HG03060 (cell line): Measurements from ENCODE around the gene PANK4.

Experiments
- ATAC-seq: cut with Tn5 transposase; IDR thresholded peaks from one replicate; pipeline ENCODE4 v1.9.1; 2021; ENCODE audit warnings: low read depth, moderate number of reproducible peaks; ENCODE audit not compliant: unreplicated experiment

PANK4 gene

DNA sequence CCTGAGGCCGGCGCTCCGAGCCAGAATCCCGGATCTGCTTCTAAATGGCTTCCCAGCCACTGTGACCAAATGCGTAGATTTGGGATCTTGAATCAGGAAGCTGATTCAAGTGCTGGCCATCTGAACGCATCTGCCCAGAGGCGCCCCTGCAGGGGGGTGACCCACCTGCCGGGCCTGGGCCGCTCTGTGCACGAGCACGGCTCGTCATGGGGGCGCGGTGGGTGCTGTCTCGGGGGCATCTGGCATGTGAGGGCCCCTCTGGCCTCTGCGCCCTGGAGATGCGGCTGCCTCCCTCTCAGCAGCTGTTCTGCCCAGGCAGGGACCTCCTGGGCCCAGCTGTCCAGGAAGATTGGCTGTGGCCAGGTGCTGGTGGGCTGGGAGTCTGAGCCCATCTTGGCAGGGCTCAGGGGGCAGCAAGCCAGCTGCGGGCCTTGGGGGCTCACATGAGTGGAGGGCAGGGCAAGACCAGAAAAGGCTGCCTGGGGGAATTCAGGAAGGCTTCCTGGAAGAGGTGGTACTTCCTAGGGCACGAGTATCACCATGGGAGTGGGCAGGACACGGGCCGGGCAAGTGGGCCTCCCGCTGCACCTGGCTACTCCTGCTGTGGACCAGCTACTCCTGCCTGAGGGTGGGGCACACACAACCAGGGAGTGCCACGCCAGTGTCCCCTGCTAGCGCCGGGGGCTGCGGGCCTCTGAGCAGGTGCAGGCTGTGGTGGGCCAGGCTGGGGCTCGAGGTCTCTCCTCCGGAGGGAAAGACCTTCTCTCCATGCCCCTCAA is 25.2 kb downstream of the PANK4 start:
- ATAC-seq = no peak

DNA sequence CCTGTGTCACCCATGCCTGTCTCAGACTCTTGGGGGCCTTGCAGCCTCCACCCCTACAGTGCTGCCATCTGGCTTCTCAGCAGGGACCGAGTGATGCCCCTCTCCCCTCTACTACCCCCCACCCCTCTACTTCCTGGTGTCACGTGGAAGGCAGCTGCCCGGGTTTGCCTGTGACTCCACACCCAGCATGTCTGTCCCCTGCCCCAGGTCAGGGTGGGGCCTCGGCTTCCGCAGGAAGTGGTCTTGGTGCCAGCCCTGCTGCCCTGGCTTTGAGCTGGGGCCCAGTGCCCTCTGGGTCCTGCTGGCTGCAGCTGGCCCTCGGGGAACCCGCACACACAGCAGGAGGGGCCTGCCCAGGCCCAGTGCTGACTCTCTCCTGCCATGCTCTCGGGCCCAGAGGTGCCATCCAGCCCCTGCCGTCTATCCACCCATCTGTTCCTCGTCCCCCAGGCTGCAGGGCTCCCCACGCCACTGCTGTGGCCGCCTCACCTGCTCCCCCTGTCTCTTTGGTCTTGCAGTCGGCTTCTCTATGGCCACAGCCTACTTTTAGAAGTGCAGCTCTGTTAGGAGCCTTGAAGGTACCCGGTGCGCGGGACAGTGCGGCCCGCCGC is 26.3 kb downstream of the PANK4 start:
- no peak for ATAC-seq

DNA sequence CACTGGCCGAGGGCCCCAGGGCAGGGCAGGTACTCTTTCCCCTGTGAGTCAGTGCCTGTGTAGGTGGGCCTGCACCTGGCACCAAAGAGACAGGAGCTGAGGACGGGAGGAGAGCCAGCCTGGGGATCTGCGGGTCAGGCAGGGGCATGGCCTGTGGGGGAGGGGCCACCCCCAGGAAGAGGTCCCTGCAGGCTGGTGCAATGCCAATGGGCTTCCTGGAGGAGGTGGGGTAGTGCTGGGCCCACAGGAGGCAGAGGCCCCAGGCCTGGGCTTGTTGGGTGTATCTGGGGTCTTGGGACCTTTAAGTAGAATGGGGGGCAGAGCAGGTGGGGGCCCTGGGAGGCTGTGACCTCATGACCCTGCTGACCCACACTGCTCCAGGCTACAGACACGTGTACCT is 27.1 kb downstream of the PANK4 start:
- no peak for ATAC-seq

- no peak for ATAC-seq
These were observed 27.7 kb downstream of the PANK4 start for GRCh38 chr1:2498648-2499047.

GRCh38 chr1:2497891-2498290 is 28.5 kb downstream of the PANK4 start:
- ATAC-seq = no peak

GRCh38 chr1:2496746-2497145 is 29.6 kb downstream of the PANK4 start:
- no peak for ATAC-seq

- ATAC-seq = no peak
These were observed 30.2 kb downstream of the PANK4 start for GRCh38 chr1:2496087-2496622.

- no peak for ATAC-seq
These were observed 30.9 kb downstream of the PANK4 start for GRCh38 chr1:2495546-2495945.

DNA sequence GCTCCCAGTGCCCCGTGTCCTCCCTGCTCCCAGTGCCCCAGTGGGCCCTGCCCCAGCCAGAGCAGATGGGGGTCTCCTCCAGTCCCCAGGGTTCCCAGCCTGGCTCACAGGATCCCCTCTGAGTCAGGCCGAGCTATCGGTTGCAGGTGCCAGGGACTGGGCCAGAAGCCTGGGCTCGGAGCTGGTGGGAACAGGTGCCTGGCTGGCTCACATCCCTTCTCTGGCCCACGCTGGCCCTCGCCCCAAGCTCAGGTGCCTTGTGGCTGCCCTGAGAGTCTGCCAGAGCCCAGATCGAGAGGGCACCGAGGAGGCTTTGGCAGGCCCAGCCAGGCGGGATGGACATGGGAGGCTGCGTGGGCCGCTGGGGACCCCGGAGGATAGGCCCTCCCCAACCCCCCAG is 31.4 kb downstream of the PANK4 start:
- no peak for ATAC-seq

DNA sequence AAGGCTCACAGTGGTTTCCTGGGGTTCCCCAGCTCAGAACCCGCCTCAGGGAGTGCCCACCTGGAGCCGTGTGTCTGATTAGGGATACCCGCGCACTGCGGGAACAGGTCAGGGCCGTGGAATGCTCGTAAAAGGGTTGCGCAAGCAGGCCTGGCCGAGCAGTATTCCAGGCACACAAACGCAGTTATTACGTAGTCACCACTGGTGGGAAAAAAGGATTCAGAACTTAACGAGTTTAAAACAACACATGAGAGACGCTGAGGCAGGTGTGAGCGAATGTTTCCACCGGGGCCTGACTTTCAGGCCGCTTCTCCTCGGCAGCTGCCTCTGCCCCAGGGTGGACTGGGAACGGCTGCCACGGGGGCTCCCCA is 32.1 kb downstream of the PANK4 start:
- ATAC-seq = no peak

DNA sequence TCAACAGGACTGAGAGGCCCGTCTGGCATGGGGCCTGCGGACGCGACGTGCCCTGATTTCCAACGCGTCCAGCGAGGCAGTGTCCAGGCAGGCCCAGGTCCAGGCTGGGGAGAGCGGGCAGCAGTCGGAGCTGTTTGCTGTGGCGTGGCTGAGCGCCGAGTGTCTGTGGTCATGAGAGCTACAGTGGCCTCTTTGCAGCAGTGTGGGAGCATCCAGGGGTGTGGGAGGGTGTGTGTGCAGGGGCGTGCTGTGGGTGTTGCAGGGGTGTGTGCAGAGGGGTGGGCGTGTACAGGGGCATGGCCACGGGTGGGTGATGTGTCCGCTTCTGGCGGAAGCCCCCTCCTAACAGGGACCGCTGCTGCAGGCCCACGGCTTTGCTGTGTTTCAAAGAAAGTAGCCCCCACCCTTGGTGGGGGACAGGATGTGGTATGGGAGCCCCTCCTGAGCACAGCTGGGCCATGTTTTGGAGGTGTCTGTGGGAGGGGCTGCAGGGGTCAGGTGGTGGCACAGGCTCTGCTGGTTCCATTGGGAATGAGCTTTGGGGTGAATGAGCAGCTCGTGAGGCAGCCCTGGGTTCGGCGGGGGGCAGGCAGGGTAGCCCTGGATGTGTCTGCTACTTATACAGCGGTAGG is 32.6 kb downstream of the PANK4 start:
- ATAC-seq = no peak

GRCh38 chr1:2493218-2493617 is 33.2 kb downstream of the PANK4 start:
- no peak for ATAC-seq

DNA sequence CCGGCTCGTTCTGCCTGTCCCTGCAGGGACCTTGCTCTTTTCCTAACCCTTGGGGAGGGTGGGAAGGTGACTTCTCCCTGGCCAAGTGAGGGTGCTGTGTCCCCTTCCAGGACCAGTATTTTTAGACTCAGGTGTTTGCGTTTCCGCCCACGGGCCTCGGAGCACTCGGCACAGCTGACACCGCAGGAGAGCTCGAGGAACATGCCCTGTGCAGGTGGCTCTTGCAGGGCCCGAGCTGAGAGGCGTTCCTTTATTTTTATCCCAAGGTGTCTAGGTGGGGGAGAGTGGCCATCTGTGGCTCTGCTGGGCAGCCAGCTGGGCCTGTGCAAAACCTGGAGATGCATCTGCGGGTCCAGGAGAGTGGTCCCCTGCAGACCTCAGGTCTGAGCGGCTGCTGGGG is 34.3 kb downstream of the PANK4 start:
- no peak for ATAC-seq

DNA sequence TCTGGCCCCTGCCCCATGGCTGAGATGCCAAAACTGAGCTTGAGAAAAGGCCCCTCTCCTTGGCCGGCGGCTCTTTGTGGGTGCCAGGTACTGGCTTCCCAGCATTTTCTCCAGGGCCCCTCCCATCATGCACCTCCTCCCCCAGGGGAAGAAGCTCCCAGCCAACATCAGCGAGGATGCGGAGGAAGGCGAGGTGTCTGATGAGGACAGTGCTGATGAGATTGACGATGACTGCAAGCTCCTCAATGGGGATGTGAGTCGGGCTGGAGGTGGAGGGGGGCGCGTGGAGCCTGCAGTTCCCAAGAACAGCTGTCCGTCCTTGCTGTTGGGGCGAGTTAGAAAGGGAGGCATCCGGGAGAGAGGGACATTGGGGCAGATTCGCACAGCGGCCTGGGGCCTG is 36.8 kb downstream of the PANK4 start:
- ATAC-seq = no peak

DNA sequence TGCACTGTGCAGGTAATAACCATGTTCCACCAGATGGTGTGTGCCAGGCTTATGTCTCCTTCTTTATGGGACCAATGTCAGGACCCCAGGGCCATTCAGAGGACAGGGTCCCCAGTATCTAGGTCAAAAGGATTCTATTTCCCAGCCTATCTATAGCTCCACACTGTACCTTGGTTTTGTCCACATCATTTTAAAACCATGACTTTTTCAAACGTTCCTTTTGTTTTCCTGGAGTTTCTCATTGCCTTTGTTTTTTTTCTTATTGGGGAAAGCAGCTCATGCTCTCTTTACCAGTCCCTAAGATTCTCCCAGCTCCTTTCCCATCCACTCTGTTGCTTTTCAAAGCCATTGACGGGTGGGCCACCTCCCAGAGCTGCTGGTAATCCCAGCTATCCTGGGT is 37.7 kb downstream of the PANK4 start:
- ATAC-seq = no peak

- ATAC-seq = no peak
These were observed 39.8 kb downstream of the PANK4 start for GRCh38 chr1:2486558-2486957.

DNA sequence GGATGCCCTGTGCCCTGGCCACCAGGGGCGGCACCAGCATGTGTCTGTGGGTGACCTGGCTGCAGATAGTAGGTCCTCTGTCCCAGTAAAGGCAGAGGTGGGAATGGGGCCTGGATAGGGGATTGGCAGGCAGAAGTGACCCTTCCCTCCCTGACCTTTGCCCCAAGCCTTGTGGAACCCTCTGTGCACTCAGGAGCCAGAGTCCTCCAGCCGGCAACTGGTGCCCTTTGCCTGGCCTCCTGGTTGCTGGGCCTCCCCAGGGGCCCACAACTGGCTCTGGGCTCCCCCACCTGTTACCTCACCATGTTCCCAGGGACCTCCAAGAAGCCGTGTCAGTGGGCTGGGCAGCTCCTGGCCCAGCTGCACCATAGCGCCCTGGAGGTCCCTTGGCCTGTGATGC is 40.4 kb downstream of the PANK4 start:
- no peak for ATAC-seq

- no peak for ATAC-seq
These were observed 42.4 kb downstream of the PANK4 start for GRCh38 chr1:2483970-2484369.

DNA sequence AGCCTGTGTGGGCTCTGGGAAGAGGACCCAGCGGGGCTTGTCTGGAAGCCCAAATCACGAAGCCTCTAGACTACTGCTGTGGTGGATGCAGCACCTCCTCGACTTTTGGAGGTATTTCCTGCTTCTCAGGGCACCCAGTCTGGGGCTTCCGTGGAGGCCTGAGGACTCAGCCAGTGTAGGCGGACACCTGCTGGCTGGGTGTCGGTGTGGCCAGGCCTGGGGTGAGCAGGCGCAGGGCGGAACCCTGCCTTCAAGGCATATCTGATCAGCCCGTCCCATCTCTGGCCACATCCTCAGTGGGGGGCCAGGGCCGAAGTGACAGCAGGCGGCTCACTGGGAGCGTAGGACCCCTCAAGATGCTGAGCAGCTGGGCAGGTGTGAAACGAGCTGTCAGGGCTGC is 43.4 kb downstream of the PANK4 start:
- no peak for ATAC-seq

GRCh38 chr1:2482588-2482987 is 43.8 kb downstream of the PANK4 start:
- no peak for ATAC-seq

DNA sequence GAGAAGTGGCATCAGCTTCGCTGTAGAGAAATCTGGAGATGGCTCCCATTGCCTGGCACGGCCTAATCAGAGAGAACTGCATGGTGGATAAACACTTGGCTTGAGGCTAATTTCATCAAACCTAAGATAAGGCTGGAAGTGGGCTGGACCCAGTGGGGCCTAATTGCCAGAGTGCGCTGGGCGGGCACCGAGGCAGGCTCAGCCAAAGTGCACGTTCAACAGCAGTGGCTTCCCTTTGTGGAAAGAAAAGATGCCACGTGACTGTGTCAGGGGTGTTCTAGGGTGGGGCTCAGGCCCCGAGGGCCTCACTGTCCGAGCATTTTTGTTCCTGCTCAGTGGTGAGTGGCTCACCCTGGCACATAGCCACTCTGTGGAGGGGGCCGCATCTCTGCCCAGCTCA is 44.5 kb downstream of the PANK4 start:
- ATAC-seq = no peak

GRCh38 chr1:2480986-2481364 is 45.4 kb downstream of the PANK4 start:
- ATAC-seq = no peak
